Activated CD4-positive, CD25-positive, alpha-beta regulatory T cell (primary cell): ENCODE measurements around the gene ACER1.
"Not testable (repeated sequence)": the region's sequence is repeated elsewhere in the genome, so short reads cannot be mapped to it uniquely, and the experiment has no call there.

Experiments
- DNase-seq, 4 experiments: peaks; one replicate each; lab custom pipeline; 2025; lab: John Stamatoyannopoulos, UW

Gene ACER1, protein sequence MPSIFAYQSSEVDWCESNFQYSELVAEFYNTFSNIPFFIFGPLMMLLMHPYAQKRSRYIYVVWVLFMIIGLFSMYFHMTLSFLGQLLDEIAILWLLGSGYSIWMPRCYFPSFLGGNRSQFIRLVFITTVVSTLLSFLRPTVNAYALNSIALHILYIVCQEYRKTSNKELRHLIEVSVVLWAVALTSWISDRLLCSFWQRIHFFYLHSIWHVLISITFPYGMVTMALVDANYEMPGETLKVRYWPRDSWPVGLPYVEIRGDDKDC

DNA sequence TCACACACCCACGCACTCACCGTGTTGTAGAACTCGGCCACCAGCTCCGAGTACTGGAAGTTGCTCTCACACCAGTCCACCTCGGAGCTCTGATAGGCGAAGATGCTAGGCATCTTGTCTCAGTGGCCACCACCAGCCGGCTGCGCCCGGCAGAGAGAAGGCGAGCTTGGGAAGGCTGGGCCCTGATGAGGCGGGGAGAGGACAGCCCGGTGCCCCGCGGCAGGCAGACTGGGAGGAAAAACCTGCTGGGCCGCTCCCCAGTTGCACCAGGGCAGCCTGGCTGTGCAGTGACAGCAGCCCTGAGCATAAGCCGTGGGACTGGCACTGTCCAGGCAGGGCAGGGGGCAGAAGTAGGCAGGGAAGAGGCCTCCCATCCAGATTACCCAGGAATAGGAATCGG lies at the start of gene ACER1:
TSS of gene ACER1 (minus strand) at position 174 of the 400 bp plus-strand sequence. CDS start at position 113, 61 bp downstream.
- DNase-seq: no peak

DNA sequence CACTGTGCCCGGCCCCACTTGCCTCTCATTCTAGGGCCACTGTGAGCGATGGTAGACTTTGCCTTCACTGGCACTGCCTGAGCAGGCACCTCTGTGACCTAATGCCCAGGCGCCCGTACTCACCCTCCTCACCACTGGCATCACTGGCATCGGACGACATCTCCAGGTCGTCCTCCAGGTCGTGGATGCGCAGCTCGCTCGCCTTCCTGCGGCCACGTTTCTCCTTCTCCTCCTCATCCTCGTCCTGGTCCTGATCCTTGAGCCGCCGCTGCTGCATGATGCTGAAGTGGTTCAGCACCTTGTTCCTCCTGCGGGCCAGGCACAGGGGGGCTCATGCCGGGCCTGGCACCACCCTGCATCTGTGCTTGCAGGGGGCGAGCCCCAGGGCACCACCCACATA lies 49.8 kb upstream of the ACER1 start:
- DNase-seq: no peak

DNA sequence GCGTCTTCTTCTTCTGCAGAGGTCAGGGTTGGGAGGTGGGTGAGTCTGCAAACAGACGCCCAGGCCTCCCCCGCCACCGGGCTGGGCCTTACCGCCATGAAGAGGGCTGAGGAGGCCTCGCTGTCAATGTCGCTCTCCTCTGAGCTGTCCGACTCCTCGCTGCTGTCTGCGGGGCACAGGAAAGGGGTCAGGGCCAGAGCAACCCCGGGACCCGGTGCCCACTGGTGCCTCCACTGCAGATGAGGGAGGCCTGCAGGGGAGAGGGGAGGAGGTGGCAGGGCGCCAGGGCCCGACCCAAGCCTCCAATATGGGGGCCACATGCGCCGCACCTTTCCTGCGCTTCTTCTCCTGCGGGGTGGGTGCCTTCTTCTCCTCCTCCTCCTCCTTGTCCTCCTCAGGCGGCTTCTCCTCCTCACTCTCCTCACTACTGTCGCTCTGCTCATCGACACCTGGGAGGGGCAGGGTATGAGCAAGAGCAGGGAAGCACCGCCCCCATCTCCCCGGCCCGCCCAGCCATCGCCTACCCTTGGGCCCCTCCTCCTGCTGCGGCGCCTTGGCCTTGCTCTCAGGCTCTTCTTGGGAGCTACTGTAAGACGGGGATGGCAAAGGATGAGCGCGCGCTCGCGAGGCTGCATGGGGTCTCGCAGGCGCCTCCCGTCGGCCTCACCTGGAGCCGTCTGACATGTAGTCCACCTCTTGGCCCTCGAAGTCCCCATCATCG lies 47.8 kb upstream of the ACER1 start:
- no peak for DNase-seq

DNA sequence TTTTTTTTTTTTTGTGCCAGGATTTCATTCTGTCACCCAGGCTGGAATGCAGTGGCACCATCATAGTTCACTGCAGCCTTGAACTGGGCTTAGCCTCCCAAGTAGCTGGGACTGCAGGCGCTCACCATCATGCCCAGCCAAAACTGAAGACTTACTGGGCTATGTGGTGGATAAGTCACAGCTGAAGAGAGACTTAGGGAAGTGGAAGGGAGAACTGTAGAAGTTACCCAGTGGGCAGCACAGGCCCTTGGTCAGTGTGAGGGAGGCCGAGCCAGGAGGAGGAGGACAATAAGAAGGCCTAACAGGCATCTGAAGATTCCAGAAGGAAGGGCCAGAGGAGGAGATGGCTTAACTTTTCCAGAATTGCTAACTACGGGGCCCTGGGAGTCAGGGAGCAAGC lies 46.3 kb upstream of the ACER1 start:
- DNase-seq: no peak

DNA sequence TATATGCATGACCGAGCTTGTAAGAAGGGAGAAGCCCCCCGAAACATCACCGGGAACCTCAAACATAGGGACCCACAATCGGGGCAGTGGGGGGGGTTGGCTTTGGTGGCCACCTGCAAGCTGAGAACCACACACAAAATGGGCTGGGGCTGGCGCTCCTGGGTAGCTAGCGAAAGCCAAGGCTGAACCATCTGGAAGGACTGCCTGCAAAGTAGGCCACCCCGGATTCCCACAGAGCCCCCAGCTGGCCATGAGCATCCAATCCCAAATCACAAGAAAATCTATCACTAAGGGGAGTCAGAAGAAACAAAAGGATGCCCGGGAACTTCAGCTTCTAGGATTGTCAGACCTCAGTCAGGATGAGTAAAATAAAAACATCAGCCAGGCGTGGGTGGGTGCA lies 45.1 kb upstream of the ACER1 start:
- no peak for DNase-seq

DNA sequence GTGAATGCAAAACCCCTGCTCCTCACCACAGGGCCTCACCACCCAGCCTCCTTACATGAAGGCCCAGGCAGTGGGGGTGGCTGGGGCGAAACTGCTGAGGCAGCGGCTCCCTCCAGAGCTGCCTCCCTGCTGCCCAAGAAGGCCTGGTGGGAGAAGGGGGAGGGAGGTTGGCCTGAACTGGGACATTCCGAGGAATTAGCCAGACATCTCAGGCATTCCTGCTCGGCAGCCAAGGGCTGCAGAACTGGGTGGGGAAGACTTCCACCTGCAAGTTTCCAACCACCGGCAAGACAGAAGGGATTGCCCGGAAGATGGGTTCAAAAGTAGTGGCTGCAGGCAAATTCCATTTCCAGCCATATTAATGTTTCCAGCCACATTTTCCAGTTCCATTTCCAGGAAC lies 44.6 kb upstream of the ACER1 start:
- no peak for DNase-seq

DNA sequence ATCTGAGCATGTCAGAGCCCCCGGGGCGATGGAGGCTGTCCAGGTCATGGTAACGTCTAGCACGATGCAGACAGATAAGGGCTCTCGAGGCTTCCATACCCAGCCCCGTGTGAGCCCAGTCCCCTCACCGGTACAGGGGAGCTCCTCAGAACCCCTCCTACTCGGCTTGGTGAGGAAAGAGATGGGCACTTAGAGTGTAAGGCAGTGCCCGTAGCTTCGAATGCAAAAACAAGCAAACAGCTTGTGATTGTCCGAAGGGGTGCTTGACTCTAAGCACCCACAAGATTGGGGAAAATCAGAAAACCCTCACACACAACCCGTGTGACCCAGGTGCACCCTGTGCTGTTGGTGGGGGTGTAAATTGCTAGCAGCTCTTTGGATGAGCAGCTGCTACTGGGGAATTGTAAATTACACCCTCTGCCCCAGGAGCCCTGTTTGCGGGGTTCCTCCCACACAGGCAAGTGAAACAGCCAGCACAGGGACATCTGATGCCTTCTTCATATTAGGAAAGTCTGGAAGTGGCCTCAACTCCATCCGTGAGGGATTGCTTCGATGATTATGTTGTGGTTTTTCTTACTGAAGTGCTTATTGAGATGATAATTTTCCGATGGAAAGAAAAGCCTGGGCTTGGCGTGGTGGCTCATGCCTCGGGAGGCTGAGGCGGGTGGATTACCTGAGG lies 43.2 kb upstream of the ACER1 start:
- no peak for DNase-seq

DNA sequence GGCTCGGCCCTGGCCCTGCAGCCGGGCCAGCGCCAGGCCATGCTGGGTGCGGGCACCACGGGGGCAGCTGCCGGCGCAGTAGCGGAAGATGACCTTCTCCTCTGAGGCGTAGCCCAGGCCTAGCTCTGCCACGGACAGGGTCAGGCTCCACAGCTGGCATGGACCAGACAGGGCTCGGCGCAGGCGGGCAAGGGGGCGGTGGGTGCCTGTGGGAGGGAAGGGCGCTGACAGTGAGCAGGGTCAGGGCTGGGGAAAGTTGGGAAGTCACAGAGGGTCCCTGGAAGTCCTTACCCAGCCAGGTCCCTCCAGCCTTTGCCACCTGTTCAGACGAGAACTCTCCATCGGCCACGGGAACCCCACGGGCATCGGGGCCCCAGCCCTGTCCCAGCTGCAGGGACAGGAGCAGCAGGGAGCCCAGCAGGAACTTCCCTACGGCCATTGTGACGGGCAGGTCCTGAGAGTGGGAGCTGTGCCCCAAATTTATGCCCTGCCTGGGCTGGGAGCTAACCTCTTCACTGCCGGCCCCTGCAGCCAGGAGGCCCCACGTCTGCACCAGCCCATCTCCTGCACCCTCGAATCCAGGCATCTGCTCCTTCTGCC lies 42.1 kb upstream of the ACER1 start, which contains the start of gene PSPN:
TSS of gene PSPN (minus strand) at position 523 of the 600 bp plus-strand sequence. CDS start at position 439, 84 bp downstream.
- DNase-seq: no peak

DNA sequence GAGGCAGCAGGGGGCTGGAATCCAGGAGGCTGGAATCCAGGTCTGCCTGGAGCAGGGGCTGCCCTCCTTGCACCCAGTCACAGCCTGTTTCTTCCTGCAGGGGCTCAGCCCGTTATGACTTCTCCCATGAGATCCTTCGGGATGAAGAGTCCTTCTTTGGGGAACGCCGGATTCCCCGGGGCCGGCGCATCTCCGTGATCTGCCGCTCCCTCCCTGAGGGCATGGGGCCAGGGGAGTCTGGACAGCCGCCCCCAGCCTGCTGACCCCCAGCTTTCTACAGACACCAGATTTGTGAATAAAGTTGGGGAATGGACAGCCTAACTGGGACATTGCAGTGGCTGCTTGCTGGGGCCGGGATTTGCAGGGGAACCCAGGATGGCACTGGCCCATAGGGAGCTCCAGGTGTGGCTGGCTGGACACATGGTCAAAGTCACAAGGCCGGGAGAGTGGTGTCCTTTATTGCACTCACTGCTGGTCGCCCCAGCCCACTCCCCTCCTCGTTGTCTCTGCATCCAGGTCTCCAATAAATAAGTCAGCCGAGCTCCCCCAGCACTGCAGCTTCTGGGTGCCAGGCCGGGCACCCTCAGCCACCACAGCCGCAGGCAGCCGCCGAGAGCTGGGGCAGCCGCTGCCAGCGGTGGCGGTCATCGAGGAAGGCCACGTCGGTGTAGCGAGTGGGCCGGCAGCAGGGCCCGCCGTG lies 41.4 kb upstream of the ACER1 start:
- DNase-seq: no peak

DNA sequence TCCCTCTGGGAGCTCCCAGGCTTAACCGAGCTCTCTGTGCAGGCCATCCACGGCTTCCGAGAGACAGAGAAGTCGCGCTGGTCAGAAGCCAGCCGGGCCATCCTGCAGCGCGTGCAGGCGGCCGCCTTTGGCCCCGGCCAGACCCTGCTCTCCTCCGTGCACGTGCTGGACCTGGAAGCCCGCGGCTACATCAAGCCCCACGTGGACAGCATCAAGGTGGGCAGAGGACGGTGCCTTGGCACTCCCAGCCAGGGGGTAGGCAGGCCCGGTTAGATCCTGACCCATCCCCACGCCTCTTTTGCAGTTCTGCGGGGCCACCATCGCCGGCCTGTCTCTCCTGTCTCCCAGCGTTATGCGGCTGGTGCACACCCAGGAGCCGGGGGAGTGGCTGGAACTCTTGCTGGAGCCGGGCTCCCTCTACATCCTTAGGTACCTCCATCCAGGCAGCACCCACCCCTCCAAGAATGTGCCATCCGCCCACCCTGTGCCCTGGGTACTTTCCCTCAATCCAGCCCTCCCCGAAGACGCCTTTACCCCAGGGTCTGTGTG lies 40.8 kb upstream of the ACER1 start:
- no peak for DNase-seq

DNA sequence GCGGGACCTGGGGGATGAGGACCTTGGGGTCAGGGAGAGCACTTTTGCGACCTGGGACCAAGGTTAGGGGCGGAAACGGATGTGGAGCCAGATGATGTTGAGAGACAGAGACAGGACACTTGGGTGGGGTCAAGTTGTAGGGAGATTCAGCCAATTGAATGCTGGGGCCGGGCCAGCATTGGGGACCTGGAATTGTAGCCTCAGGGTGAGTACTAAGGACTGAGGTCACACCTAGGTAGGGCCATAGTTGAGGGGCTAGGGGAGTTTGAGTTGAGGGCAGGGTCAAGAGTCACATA lies 40.3 kb upstream of the ACER1 start:
- no peak for DNase-seq

DNA sequence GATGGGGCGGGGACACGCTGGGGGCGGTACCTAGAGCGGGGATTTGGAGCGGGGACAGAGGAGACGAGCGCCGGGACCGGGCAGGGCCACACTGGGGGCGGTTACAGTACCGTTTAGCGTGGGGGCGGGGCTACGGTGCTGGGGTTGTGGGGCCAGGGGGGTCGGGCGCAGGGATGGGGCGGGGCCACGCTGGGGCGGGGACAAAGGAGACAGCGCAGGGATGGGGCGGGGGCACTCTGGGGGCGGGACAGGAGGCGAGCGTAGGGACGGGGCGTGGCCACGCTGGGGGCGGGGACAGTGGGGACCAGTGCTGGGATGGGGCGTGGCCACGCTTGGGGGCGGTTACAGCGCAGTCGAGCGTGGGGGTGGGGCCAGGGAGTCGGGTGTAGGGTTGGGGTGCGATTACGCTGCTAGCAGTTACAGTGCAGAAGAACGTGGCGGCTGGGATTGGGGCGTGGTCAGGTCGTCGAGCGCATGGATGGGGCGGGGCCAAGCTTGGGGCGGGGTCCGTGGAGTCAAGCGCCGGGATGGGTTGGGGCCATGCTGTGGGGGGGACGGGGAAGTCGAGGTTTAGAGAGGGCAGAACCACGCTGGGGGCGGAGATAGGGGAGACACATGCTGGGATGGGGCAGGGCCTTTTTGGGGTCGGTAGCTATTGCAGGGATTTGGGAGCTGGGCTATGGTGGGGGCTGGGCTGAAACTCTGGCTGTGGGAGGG lies 39.8 kb upstream of the ACER1 start:
- peak; percentile 97 to 99 (median 98) for DNase-seq

DNA sequence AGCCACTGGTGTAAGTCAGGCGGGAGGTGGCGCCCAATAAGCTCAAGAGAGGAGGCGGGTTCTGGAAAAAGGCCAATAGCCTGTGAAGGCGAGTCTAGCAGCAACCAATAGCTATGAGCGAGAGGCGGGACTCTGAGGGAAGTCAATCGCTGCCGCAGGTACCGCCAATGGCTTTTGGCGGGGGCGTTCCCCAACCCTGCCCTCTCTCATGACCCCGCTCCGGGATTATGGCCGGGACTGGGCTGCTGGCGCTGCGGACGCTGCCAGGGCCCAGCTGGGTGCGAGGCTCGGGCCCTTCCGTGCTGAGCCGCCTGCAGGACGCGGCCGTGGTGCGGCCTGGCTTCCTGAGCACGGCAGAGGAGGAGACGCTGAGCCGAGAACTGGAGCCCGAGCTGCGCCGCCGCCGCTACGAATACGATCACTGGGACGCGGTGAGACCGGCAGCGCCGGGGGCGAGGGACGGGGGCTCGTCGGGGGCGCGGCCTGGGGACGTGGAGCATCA lies 39.2 kb upstream of the ACER1 start, which contains the start of gene ALKBH7:
TSS of gene ALKBH7 (plus strand) at position 201 of the 502 bp plus-strand sequence. CDS start at position 228, 27 bp downstream.
- peak; percentile 81 to 91 (median 87) for DNase-seq

DNA sequence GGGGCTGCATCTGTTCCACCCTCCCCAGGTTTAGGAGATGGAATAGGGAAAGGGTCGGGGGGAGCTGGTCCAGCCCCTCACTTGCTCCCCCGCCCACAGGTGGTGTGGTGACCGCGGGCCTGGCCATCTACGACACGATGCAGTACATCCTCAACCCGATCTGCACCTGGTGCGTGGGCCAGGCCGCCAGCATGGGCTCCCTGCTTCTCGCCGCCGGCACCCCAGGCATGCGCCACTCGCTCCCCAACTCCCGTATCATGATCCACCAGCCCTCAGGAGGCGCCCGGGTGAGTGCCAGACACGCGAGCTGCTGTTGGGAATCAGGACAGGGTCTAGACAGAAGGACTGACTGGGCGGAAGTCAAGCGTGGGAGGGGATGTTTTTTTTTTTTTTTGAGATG lies 30.9 kb upstream of the ACER1 start:
- no peak for DNase-seq

DNA sequence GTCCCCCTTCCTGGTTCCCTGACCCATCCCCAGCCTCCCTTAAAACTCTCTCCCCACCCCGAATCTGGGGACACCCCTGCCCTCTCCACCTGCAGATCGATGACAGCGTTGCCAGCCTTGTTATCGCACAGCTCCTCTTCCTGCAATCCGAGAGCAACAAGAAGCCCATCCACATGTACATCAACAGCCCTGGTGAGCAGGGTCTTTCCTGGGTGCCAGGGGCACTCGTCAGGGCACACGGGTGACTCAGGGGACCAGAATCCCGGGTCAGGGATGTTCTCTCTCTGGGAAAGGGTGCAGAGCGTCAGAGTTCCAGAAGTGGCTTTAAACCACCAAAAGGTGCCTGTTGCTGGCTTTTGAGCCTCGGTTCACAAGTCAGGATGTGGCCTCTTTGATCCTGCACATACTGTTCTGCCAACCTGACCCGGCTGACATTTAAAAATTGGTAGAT lies 29.0 kb upstream of the ACER1 start:
- no peak for DNase-seq

DNA sequence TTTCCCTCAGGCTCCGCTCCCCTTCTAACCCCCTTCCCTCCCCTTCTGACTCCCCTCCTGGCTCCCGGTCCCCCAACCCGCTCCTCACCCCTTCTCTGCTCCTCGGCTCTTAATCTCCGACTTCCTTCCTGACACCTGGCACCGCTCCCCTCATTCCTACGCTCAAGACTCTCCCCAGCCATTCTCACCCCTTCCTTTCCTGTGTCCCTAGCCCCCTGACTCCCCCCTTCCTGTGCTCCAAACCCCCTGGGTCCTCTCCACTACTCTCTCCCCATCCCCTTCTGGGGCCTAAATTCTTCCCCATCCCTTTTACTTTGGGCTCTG lies 28.6 kb upstream of the ACER1 start:
- no peak for DNase-seq

DNA sequence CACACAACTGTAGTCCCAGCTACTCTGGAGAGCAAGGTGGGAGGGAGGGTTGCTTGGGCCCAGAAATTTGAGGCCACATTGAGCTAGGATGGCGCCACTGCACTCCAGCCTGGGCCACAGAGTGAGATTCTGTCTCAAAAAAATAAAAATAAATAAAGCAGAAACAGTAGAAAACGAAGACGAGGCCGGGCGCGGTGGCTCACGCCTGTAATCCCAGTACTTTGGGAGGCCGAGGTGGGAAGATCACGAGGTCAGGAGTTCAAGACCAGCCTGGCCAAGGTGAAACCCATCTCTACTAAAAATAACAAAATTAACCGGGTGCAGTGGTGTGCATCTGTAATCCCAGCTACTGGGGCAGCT lies 27.4 kb upstream of the ACER1 start:
- DNase-seq: not testable (repeated sequence)

DNA sequence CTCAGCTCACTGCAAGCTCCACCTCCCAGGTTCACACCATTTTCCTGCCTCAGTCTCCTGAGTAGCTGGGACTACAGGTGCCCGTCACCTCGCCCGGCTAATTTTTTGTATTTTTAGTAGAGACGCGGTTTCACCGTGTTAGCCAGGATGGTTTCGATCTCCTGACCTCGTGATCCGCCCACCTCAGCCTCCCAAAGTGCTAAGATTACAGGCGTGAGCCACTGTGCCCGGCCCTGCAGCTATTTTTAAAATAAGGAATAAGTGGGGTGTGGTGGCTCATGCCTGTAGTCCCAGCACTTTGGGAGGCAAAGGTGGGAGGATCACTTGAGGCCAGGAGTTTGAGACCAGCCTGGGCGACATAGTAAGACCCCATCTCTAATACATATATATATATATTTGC lies 27.0 kb upstream of the ACER1 start:
- DNase-seq: not testable (repeated sequence)

DNA sequence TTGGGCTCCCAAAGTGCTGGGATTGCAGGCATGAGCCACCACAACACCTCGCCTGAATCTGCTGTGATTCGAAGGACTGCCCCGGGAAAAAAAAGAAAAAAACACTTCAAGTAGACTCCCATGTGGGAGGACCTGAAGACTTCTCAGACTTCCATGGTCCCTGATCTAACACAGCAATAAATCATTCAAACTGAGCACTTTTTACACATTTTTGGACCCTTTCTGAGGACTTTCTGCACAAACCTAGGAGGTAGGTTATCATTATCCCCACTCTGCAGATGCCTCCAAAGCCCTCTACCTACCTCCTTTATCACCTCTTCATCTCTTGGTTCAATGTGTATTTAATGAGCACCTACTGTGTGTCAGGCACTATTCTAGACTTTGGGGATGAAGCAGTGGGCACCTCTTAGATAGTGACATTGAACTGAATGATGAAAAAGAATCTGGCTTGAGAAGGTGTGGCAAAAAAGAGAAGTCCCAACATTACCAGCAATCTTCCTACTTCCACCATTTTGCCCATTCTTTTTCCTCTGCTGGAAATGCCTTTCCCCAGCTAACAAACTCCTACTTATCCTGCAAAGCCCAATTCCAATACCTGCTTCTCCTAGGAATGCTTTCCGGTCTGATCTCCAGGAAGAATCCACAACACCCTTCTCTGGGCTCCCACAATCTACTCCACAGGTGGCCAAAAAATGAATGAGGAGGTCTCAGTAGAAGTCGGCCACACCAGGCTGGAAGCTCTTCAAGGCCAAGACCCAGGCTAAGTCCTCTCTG lies 26.3 kb upstream of the ACER1 start:
- DNase-seq: no peak

DNA sequence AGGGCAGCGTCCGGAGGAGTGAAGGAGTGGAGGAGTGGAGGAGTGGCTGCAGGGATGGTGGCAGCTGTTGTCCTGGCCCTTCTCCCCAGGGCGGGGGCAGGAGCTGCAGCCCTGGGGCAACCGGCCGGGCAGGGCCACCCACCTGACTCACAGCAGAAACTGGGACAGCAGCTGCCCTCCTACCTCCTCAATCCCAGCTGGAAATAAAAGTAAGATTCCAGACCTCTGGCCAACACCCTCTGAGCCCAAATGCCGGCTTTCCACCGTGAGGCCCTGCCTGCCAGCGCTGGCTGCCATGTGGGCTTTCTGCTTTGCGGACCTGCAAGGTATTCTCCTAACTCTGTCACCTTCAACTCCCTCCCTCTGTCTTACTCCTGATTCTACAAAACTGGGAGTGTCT lies 24.6 kb upstream of the ACER1 start:
- DNase-seq: no peak
